ENCODE data around the gene APEH.

- TF ChIP-seq POLR2AphosphoS5 (IDR thresholded peaks at IDR 0.05) (no peak), EP300 (IDR thresholded peaks at IDR 0.05; ENCODE audit: low read depth) (no peak), CTCF (IDR thresholded peaks at IDR 0.05) (no peak), POLR2A (IDR thresholded peaks at IDR 0.05) (no peak)
These were observed 35.7 kb downstream of the APEH start for GRCh38 chr3:49709852-49710251.

Measured in transverse colon (tissue), 4 donors.